Measurements from ENCODE around the gene PHEX.

Gene PHEX

GRCh38 chrX:22109442-22109841 lies 77.3 kb downstream of the PHEX start:
- no peak for DNase-seq

DNA sequence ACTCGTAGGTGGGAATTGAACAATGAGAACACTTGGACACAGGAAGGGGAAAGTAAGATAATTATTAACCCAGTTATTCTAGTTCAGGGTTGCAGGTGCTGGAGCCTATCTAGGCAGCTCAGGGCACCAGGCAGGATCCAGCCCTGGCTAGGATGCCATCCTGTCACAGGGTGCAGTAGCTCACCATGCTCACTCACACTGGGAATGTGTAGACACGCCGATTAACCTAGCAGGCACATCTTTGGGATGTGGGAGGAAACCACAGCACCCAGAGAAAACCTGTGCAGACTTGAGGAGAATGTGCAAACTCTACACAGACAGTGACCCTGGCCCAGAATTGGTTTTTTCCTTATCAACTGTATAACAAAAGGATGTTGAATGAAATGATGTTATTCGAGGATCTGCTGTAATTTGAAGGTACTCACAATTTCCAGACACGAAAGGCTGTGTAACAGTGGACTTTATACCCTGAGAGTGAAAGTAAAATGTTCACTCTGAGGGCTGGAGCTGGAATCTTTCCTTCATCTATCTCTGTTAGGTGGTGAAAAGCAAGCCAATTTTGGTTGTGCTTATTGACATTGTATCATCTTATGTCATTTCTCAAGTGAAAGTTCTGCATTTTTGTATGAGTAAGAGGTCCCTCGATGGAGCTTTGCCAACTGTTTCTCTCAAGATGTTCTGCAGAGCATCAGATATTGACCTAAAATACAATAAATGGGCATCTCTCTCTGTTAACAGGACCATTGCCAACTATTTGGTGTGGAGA lies 78.8 kb downstream of the PHEX start:
- DNase-seq, result no peak

DNA sequence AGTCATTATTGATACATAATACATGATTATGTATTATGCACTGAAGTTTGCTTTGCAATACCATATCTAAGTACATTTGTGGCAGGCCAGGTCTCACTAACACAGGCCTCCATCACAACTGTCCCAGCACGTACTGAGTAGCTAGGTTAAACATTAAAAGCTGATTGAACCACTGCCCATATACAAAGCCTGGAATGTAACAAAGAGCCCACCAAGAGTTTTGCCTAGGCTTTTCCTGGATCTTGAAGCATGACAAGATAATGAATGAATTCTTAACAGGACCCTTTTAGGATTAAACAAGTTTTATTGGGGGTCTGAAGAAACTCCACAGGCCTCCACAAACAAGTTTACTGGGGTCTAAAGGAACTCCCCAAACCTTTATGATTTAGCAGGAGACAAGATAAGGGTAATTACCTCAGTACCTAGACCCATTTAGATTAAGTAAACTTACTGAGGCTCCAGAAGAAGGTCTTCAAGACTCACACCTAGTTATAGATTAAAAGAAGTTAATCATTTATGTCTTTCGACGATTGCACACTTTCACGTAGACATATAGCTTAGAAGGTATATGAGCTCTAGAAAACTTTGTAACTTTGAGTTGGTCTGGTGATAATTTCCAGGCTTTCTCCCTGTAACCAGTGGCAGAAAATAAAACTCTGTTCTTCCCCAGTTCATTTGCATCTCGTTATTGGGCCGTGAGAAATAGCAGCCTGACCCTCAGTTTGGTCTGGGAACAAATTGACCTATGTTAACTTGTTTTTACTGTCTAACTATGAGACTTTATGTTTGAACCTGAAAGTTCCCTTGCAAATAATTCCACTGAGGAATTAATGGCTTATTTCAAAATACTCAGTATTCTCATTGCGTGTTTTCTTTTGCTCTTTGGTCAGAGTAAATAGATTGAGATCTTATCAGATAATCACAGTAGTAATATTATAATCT lies 84.8 kb downstream of the PHEX start:
- no peak for DNase-seq

GRCh38 chrX:22117633-22118032 lies 85.5 kb downstream of the PHEX start:
- DNase-seq, result no peak

DNA sequence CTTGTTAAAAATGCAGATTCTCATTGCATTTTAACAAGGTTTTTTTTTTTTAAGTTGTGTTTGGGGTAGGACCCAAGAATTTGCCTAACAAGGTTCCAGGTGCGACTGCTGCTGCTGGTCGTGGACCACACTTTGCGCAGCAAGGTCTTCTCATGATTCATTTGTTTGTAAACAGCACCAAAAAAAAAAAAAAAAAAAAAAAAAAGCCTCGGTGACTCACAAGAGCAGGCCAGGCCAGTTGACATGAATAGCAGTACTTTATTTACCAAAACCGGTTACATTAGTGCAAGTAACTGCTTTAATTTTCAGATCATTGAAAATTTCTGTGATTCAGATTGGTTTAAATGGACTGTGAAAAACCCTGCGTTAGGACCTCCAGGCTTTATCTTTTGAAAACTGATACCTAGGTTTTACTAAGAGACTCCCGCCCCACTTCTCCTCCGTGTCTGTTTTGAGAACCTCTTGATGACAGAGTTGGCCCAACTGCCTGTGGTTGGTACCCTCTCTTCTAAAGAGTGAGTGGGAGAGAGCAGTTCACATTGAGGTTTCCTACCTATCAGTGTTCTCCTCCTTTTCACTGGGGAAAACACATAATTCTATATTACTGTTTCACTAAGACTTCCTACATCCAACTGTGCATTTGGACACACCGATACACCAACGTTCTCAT lies 86.2 kb downstream of the PHEX start:
- no peak for DNase-seq

- no peak for DNase-seq
Measured at GRCh38 chrX:22121161-22121560, 89.0 kb downstream of the PHEX start.

GRCh38 chrX:22122510-22122909 lies 90.4 kb downstream of the PHEX start:
- DNase-seq, result no peak

DNA sequence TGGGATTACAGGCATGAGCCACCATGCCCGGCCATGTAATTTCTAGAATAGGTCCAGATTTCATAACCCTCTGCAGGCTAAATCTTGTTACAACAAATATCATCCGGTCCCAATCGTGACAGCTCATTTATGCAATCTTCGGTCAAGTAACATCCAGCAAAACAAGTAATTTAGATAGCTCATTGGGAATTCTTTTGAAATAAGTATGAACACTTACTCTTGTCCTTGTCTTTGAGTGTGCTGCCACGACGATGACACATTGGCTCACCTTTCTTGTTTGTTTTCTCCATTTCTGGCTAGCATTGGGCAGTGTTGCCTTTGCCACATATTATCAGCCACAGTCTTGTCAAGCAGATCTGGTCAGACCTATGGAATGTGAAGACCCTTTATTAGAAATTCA lies 92.0 kb downstream of the PHEX start:
- no peak for DNase-seq

- no peak for DNase-seq
Measured at GRCh38 chrX:22125481-22125880, 93.4 kb downstream of the PHEX start.

DNA sequence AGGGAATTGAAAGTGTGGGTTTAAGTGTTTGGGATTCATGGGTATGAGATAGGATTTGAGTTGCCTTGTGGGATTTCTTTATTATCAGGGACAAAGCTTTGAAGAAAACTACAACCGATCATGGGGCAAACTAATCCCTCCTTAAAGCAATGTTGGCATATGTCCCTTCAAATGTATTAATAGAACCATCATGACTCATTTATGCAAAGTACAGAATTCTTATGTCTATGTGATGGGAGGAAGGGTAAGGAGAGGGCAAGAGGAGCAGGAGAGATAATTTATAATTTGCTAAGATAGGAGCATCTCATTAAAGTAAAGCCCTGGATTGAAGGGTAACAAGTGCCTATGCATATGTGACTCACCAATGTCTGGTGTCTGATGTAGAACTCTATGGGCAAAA lies 94.2 kb downstream of the PHEX start:
- DNase-seq, result no peak

DNA sequence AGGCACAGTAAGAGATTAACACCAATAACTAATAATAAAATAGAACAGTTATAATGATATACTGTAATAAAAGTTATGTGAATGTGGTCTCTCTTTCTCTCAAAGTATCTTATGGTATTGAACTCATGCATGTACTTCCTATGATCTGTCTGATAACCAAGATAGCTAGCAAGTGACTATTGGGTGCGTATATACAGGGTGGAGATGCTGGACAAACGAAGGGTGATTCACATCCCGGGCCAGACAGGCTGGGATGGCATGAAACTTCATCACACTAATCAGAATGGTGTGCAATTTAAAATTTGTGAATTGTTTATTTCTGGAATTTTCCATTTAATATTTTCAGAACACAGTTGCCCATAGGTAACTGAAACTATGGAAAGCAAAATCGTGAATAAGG lies 96.8 kb downstream of the PHEX start:
- no peak for DNase-seq

DNA sequence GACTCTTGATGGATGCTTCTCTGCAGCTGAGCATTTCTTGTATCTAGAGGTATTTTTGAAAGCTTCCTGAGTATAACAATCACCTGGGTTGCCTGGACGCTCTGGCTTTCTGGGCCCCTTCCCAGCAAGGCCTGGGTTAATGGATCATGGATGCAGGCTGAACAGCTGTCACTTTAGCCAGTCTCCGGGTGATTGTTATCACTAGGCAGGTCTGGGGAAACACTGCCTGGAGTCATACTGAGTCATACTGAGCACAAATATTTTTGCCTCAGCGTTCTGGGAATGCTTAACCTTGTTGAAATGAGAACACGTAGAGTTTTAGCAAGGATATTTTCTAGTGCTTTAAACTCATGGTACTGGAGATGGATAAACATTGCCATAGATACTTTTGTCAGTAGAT lies 102.6 kb downstream of the PHEX start:
- no peak for DNase-seq

- no peak for DNase-seq
Measured at GRCh38 chrX:22135171-22135711, 103.1 kb downstream of the PHEX start.

DNA sequence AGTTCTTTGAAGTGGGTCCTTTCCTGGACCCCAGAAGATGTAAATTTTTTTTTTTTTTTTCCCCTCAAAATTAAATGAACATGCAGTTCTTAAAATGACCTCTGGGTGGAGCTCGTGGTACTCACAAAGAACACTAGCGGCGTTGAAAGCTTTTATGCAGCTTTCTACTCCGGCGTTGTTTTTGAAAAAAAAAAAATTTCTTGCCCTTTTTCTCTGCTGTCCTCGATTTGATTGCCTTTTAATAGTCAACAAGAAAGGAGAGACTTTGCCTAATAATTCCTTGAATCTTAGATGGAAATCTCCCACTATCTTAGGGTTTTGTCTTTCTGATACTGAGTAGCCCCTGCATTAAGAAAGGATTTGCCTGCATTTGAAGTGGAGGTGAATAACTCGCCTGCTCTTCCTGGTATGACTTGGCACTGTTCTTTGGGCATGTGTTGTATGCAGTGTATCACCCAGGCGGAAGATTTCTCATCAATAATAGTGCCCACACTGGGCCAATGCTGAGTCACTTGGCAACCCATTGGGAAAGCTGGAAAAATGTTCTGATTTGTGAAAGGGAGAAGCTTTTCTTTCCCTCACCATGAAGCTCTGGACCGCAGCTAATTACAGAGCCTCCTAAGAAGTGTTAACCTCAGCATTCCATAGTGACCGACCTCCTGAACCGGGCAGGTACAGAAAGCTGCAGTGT lies 104.0 kb downstream of the PHEX start:
- no peak for DNase-seq

- DNase-seq, result no peak
Measured at GRCh38 chrX:22136711-22137110, 104.6 kb downstream of the PHEX start.

DNA sequence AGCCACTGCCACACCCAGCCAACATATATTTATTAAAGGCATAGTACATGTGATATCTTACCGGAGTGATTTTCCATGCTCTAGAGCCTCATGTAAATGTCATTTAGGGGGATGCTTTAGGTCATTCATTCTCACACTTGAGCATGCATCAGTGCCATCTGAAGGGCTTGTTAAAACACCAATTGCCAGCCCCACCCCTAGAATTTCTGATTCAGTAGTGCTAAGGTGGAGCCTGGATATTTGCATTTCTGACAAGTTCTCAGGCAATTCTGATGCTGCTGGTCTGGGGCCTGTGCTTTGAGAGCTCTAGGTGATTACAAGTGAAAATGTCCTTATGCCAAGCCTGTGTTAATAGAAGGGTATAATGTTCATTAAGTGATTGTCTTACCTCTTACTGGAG lies 107.7 kb downstream of the PHEX start:
- DNase-seq, result no peak

DNA sequence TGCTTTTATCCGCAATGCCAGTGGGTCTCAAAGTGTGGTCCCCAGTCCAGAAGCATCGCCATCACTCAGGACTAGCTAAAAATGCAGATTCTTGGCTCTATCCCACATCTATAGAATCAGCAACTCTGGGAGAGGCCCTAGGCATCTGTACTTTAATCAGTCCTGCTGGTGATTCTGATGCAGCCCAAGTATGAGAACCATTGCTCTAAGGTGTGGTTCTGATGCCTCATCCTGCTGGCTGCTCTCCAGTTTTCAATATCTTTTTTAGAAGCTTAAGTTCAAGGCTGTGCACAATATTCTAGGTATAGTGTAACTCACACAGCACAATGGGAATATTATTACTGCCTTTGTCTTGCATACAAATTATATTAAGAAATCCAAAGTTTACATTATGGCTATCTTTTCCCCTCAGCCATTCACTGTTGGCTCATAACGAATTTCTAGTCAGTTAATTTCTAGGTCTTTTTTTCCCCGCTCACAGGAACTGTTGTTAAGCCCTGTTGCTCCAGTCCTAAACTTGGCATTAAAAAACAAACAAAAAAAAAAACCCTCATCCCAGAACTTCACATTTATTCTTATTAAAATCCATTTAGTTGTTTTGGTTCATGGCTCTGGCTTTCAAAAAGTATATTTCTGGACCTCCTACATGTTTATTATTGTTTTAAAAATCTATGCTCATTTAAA lies 109.1 kb downstream of the PHEX start:
- no peak for DNase-seq

- DNase-seq, result no peak
Measured at GRCh38 chrX:22147214-22147613, 115.1 kb downstream of the PHEX start.

GRCh38 chrX:22147942-22148341 lies 115.8 kb downstream of the PHEX start:
- no peak for DNase-seq

- no peak for DNase-seq
Measured at GRCh38 chrX:22148565-22148964, 116.4 kb downstream of the PHEX start.

DNA sequence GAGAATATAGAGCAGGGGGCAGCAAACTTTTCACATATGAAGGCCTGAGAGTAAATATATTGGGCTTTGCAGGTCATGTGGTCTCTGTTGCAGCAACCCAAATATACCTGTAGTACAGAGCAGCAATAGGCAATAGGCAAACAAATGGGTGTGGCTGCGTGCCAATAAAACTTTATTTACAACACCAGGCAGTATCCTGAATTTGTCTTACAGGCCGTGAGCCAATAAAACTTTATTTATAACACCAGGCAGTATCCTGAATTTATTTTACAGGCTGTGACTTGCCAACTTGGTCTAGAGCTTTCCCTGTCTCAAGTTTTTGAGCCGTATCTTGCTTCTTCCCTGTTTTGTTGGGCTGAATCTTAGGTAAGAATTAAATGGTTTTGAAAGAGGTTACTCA lies 118.2 kb downstream of the PHEX start:
- no peak for DNase-seq

GRCh38 chrX:22155126-22155525 lies 123.0 kb downstream of the PHEX start:
- DNase-seq, result no peak

Data from activated CD4-positive, alpha-beta T cell treated with anti-CD3 and anti-CD28 coated beads, Interleukin-2, amount 50 U/mL, for 4 hours (primary cell).